ENCODE measurements around the gene SORBS2.

SORBS2 gene

GRCh38 chr4:185771711-185772390, 40.1 kb downstream of the SORBS2 start:
- no peak for DNase-seq

GRCh38 chr4:185767528-185767927, 44.5 kb downstream of the SORBS2 start:
- no peak for DNase-seq

- peak; percentile 64 for DNase-seq
Observed at GRCh38 chr4:185764876-185765275, 47.1 kb downstream of the SORBS2 start.

- no peak for DNase-seq
Observed at GRCh38 chr4:185761352-185762235, 50.4 kb downstream of the SORBS2 start.

- no peak for DNase-seq
Observed at GRCh38 chr4:185758807-185759206, 53.2 kb downstream of the SORBS2 start.

GRCh38 chr4:185755451-185755850, 56.5 kb downstream of the SORBS2 start:
- DNase-seq = no peak

GRCh38 chr4:185754961-185755360, 57.0 kb downstream of the SORBS2 start:
- no peak for DNase-seq

GRCh38 chr4:185752872-185753271, 59.1 kb downstream of the SORBS2 start:
- DNase-seq = no peak

GRCh38 chr4:185749858-185750257, 62.1 kb downstream of the SORBS2 start:
- no peak for DNase-seq

GRCh38 chr4:185748901-185749390, 63.0 kb downstream of the SORBS2 start:
- DNase-seq = no peak

- DNase-seq = no peak
Observed at GRCh38 chr4:185745891-185746290, 66.1 kb downstream of the SORBS2 start.

GRCh38 chr4:185744946-185745345, 67.0 kb downstream of the SORBS2 start:
- no peak for DNase-seq

- no peak for DNase-seq
Observed at GRCh38 chr4:185744488-185744862, 67.5 kb downstream of the SORBS2 start.

- DNase-seq = no peak
Observed at GRCh38 chr4:185743722-185744487, 68.1 kb downstream of the SORBS2 start.

GRCh38 chr4:185742766-185743165, 69.2 kb downstream of the SORBS2 start:
- DNase-seq = peak; percentile 50

- DNase-seq = no peak
Observed at GRCh38 chr4:185741795-185742194, 70.2 kb downstream of the SORBS2 start.

GRCh38 chr4:185740471-185740873, 71.5 kb downstream of the SORBS2 start:
- peak; percentile 48 for DNase-seq

GRCh38 chr4:185738820-185739219, 73.2 kb downstream of the SORBS2 start:
- DNase-seq = no peak

GRCh38 chr4:185738038-185738552, 73.9 kb downstream of the SORBS2 start:
- DNase-seq = peak; percentile 94

GRCh38 chr4:185737489-185738037, 74.4 kb downstream of the SORBS2 start:
- DNase-seq = no peak

- DNase-seq = no peak
Observed at GRCh38 chr4:185736882-185737281, 75.1 kb downstream of the SORBS2 start.

GRCh38 chr4:185735866-185736400, 76.1 kb downstream of the SORBS2 start:
- DNase-seq = no peak

Measured in fibroblast of upper back skin (primary cell).